Inflammatory macrophage treated with lipopolysaccharide for 4 hours (primary cell): ENCODE results near the gene DDX52.

Experiments
- DNase-seq: peaks from one replicate; pipeline ENCODE4 v3.0.0-alpha.2; 2020

The DDX52 gene

GRCh38 chr17:37571674-37572073 lies 71.6 kb downstream of the DDX52 start:
- no peak for DNase-seq

DNA sequence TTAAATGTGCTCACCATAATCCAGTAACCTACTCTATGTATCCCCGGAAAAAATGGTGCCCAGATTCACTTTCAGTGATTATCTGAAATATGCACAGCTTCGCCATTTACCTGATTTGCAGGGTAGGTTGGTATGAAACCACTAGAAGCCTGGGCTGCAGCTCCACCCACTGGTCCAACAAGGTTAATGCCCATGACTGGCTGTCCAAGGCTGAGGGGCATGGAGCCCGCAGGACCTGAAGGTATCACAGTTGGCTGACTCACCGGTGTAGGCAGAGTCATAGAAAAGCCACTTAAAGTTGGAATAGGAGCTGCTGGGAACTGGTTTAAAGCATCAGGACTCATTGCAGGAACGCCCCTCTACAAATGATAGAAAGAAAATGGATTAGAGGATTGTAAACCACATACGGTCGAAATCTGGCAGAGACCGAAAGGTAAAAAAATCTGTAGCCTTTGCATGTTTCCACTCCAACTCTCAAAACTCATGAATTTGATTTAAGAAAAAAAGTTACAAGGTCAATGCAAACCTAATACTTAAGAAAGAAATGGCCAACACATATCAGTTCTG lies 72.6 kb downstream of the DDX52 start:
- no peak for DNase-seq

- no peak for DNase-seq
Observed at GRCh38 chr17:37568350-37569053, 74.7 kb downstream of the DDX52 start.

DNA sequence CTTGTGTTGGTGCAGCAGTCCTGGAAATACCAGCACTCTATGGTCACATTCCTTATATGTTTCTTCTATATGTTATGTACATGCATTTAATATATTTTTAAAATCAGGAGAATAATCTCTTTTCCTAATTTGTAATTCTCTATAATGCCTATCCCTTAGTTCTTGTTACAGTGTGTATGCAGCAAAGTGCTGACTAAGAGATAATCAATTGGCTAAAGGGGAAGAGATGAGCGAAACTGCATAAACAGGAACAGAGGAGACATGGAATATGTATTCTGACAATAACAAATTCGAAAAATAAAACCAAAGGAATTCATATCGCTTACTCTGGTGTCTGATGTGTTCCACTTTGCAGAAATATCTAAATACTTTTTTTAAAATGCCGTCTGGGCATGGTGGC lies 75.7 kb downstream of the DDX52 start:
- no peak for DNase-seq

DNA sequence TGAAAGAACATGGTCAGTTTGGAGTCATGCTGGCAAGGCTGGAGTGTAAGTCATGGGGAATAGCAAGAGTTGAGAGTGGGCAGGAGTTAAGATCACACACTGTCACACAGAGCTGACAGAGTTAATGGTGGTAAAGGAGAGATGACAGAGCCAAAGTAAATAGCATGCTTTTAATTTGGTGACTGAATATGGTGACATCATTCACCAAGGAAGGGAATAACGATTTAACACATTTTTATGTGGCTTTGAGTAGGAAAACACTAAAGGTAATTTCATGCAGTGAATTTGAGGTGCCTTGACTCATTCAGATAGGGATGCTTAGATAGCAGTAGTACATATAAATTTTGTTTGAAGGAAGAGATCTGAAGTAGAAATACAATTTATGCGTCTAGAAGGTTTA lies 76.1 kb downstream of the DDX52 start:
- no peak for DNase-seq

DNA sequence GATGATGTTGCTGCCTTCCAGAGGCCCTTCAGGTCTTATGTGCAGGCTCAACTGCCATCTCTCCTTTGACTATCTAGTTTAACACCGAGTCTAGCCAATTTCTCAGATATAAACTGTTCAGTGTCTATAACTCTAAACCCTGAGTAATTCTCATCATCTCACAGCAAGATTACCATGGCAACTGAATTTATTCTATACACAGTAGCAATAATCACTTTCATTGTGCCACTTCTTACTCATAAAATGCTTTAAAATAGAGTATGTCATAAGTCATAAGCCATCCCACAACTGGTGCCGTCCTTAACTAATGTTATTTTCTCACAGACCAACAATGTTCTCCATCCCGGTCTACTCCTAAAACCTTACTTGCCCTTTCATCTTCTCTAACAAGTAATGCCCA lies 79.0 kb downstream of the DDX52 start:
- DNase-seq, result no peak

DNA sequence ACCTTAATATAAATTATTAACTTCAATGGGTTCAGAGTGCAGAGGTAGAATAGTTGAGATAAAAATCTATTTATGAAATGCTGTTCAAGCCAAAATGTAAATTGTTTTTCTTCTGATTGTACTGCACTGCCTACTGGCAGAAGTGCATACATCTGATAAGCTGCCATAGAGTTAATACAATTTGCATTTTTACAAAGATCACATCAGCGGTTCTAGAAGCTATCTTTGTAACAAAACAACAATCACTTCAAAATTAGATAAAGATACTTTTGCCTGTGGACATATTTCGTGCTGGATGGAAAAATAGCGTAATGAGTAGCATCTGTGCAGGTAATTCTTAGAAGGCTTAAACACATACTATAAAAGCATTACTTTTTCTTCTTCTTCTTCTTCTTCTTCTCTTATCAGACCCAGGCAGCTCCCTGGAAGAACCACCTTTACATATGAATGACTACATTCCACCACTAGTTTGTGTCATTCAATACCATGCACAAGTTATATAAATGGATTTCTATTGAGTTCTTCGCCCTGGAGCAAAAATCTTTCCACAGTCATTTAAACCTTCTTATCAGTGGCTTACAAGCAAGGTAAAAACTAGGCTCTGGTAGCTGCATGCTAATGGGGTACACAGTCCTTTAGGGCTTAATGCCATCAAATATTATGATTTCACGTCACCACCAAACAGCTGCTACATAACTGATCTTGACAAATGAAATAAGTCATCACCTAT lies 81.1 kb downstream of the DDX52 start:
- DNase-seq, result no peak
